HEK293 (cell line): ENCODE measurements around the gene SAMD4A.

ENCODE experiments used
- CTCF ChIP-seq: fragments of 450-650 bp; formaldehyde crosslinking; IDR thresholded peaks from 2 replicates; pipeline ENCODE4 v1.5.1; 2016; ENCODE audit warnings: missing biosample characterization, missing genetic modification characterization
- PATZ1 ChIP-seq: fragments of 450-650 bp; formaldehyde crosslinking; IDR thresholded peaks from 2 replicates; pipeline ENCODE4 v1.5.1; 2016; ENCODE audit warnings: missing biosample characterization, missing genetic modification characterization
- PRDM4 ChIP-seq: fragments of 450-650 bp; formaldehyde crosslinking; IDR thresholded peaks from 2 replicates; pipeline ENCODE4 v1.5.1; 2017; ENCODE audit warnings: missing biosample characterization, missing genetic modification characterization
- RBAK ChIP-seq: fragments of 450-650 bp; formaldehyde crosslinking; IDR thresholded peaks from 2 replicates; pipeline ENCODE4 v1.5.1; 2016; ENCODE audit warnings: missing biosample characterization, missing genetic modification characterization
- REST ChIP-seq: fragments of 450-650 bp; formaldehyde crosslinking; IDR thresholded peaks from 2 replicates; pipeline ENCODE4 v1.5.1; 2016; ENCODE audit warnings: missing biosample characterization, missing genetic modification characterization
- SCRT2 ChIP-seq: fragments of 450-650 bp; formaldehyde crosslinking; IDR thresholded peaks from 2 replicates; pipeline ENCODE4 v1.5.1; 2016; ENCODE audit warnings: missing biosample characterization, missing genetic modification characterization
- ZBTB17 ChIP-seq: fragments of 450-650 bp; formaldehyde crosslinking; IDR thresholded peaks from 2 replicates; pipeline ENCODE4 v1.5.1; 2016; ENCODE audit warnings: missing biosample characterization, missing genetic modification characterization
- ZNF157 ChIP-seq: fragments of 450-650 bp; formaldehyde crosslinking; IDR thresholded peaks from 2 replicates; pipeline ENCODE4 v1.5.1; 2016; ENCODE audit warnings: missing biosample characterization, missing genetic modification characterization
- ZNF335 ChIP-seq: fragments of 450-650 bp; formaldehyde crosslinking; conservative IDR thresholded peaks from 2 replicates; pipeline ENCODE4 v1.5.1; 2016; ENCODE audit warnings: missing biosample characterization, missing genetic modification characterization
- ZNF423 ChIP-seq: fragments of 450-650 bp; formaldehyde crosslinking; IDR thresholded peaks from 2 replicates; pipeline ENCODE4 v1.5.1; 2016; ENCODE audit warnings: missing biosample characterization, missing genetic modification characterization
- ZNF48 ChIP-seq: fragments of 450-650 bp; formaldehyde crosslinking; IDR thresholded peaks from 2 replicates; pipeline ENCODE4 v1.5.1; 2016; ENCODE audit warnings: missing biosample characterization, missing genetic modification characterization
- ZNF544 ChIP-seq: fragments of 450-650 bp; formaldehyde crosslinking; IDR thresholded peaks from 2 replicates; pipeline ENCODE4 v1.5.0; 2017; ENCODE audit warnings: missing biosample characterization, missing genetic modification characterization

GRCh38 chr14:54769951-54770863 lies 203.3 kb downstream of the SAMD4A start:
- TF ChIP-seq PRDM4 (no peak), REST (tag by site-specific recombination) (no peak), ZBTB17 (no peak), SCRT2 (tag by site-specific recombination) (no peak), RBAK (no peak), CTCF (tag by site-specific recombination) (no peak), PATZ1 (tag by site-specific recombination) (no peak), ZNF335 (tag by site-specific recombination) (no peak), ZNF48 (tag by site-specific recombination) (no peak), ZNF423 (tag by site-specific recombination) (no peak), ZNF157 (tag by site-specific recombination) (no peak), ZNF544 (tag by site-specific recombination) (no peak)
